ENCODE measurements around the gene ILF3. TPM values are rescaled to one million over a fixed set of nuclear protein-coding genes. Genes with fewer than 3 reads are reported as not detected.
"Not testable (repeated sequence)": the region's sequence is repeated elsewhere in the genome, so short reads cannot be mapped to it uniquely, and the experiment has no call there.

Gene ILF3
- total RNA-seq, 1 donor from 2014 or later = 861 TPM

DNA sequence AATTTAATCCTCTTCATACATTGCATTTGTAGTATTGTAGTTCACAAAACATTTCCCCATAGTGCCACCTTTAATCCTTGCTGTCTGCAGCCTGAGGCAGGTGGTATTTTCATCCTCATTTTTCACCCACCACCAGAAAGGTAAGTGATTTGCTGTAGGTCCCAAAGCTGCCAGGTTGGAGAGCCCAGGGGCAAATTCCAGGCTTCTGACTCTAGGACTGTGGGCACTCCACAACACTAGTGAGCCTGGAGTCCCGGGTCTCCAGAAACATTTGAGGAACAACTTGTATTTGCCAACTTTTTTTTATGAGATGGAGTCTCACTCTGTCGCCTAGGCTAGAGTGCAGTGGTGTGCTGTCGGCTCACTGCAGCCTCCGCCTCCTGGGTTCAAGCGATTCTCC lies 6.2 kb downstream of the ILF3 start:
- no peak for DNase-seq (ENCODE audit: low read depth, low spot score)
- no peak overlapping the region for H3K27ac Mint-ChIP-seq (ENCODE audit: unreplicated experiment)
- peaks cover 43% of the 10 kb centered on the region for H3K4me1 Mint-ChIP-seq
- H3K4me3 Mint-ChIP-seq = peak overlapping the region; percentile 85
- TF ChIP-seq, protein P1, sequence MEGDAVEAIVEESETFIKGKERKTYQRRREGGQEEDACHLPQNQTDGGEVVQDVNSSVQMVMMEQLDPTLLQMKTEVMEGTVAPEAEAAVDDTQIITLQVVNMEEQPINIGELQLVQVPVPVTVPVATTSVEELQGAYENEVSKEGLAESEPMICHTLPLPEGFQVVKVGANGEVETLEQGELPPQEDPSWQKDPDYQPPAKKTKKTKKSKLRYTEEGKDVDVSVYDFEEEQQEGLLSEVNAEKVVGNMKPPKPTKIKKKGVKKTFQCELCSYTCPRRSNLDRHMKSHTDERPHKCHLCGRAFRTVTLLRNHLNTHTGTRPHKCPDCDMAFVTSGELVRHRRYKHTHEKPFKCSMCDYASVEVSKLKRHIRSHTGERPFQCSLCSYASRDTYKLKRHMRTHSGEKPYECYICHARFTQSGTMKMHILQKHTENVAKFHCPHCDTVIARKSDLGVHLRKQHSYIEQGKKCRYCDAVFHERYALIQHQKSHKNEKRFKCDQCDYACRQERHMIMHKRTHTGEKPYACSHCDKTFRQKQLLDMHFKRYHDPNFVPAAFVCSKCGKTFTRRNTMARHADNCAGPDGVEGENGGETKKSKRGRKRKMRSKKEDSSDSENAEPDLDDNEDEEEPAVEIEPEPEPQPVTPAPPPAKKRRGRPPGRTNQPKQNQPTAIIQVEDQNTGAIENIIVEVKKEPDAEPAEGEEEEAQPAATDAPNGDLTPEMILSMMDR (conservative IDR thresholded peaks at IDR 0.05) = no peak
- H3K36me3 Mint-ChIP-seq (ENCODE audit: low read depth) = peaks cover 34% of the 10 kb centered on the region
- no peaks in the 10 kb centered on the region for H3K9me3 Mint-ChIP-seq
- H3K27me3 Mint-ChIP-seq (ENCODE audit: low read depth) = peaks cover 26% of the 10 kb centered on the region

DNA sequence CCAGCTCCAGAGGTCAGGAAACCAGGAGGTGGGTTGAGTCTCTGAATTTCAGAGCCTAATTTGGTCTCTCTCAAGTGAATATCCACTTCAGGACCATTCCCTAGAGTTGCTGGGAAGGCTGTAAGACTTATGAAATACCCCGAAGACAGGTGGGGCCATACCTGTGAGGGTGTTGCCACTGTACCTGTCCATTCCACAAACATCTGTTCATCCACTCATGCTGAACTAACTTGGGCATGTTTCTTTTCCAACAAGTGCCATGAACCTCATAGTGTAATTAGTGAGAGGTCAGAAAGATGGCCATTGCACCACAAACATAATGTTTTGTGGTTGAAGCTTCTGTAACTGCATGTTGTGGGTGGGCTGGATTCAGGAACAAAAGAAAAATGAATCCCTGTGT lies 7.8 kb downstream of the ILF3 start:
- no peak overlapping the region for H3K27ac Mint-ChIP-seq (ENCODE audit: unreplicated experiment)
- H3K27me3 Mint-ChIP-seq (ENCODE audit: low read depth) = peaks cover 14% of the 10 kb centered on the region
- no peak for DNase-seq (ENCODE audit: low read depth, low spot score)
- TF ChIP-seq, protein P1 (conservative IDR thresholded peaks at IDR 0.05) = no peak
- H3K4me1 Mint-ChIP-seq = peaks cover 31% of the 10 kb centered on the region
- no peaks in the 10 kb centered on the region for H3K9me3 Mint-ChIP-seq
- peaks cover 20% of the 10 kb centered on the region for H3K36me3 Mint-ChIP-seq (ENCODE audit: low read depth)
- peak overlapping the region; percentile 75 for H3K4me3 Mint-ChIP-seq

DNA sequence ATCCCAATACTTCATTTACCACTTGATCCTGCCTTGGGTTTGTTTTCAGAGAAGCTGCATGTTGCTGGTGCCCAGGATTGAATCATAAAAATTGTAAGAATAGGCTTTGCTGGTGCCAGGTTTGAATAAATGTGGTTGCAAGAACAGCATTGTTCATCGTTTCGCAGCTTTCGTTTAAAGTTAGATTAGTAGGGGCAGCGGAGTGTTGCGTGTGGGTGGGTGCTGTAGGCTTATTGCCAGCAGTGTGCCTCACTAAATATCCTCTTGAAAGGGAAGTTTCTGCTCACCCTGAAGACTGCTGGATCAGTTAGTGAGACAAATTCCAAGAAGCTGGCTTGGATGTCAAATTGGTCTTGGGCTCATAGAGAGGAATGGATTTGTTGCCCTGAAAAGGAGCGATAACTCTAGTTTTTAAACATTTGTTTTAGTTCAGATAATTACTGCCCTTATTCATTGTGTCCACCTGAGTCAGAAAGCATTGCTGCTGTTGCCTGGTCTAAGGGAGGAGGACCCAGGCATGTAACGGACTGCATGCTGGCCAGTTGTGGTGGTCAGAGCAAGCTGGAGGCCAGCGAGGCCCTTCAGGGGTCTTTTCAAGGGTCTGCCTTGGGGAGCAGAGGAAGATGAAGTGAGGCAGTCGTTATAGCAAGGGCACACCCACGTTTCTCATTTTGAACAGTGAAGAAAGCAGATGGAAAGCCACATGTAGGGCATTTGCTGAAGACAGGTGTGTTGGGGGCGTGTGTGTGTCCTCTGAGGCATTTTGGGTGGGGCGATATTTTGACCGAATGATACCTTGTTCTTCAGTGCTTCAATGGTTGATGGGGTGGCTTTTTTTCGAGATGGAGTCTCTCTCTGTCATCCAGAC lies 8.5 kb downstream of the ILF3 start:
- peaks cover 11% of the 10 kb centered on the region for H3K27me3 Mint-ChIP-seq (ENCODE audit: low read depth)
- TF ChIP-seq, protein P1 (conservative IDR thresholded peaks at IDR 0.05) = no peak
- no peak for DNase-seq (ENCODE audit: low read depth, low spot score)
- no peaks in the 10 kb centered on the region for H3K9me3 Mint-ChIP-seq
- peaks cover 17% of the 10 kb centered on the region for H3K36me3 Mint-ChIP-seq (ENCODE audit: low read depth)
- no peak overlapping the region for H3K27ac Mint-ChIP-seq (ENCODE audit: unreplicated experiment)
- peak overlapping the region; percentile 75 for H3K4me3 Mint-ChIP-seq
- H3K4me1 Mint-ChIP-seq = peaks cover 30% of the 10 kb centered on the region

DNA sequence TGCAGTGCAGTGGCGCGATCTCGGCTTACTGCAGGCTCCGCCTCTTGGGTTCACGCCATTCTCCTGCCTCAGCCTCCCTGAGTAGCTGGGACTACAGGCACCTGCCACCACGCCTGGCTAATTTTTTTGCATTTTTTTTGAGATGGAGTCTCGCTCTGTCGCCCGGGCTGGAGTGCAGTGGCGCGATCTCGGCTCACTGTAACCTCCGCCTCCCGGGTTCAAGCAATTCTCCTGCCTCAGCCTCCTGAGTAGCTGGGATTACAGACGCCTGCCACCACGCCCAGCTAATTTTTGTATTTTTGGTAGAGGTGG lies 9.1 kb downstream of the ILF3 start:
- Mint-ChIP-seq H3K27me3 (ENCODE audit: low read depth) (peaks cover 11% of the 10 kb centered on the region), H3K4me1 (peaks cover 34% of the 10 kb centered on the region), H3K36me3 (ENCODE audit: low read depth) (peaks cover 18% of the 10 kb centered on the region), H3K4me3 (peak overlapping the region; percentile 44)
- H3K27ac Mint-ChIP-seq (ENCODE audit: unreplicated experiment); H3K9me3 Mint-ChIP-seq; DNase-seq (ENCODE audit: low read depth, low spot score): not testable (repeated sequence)

DNA sequence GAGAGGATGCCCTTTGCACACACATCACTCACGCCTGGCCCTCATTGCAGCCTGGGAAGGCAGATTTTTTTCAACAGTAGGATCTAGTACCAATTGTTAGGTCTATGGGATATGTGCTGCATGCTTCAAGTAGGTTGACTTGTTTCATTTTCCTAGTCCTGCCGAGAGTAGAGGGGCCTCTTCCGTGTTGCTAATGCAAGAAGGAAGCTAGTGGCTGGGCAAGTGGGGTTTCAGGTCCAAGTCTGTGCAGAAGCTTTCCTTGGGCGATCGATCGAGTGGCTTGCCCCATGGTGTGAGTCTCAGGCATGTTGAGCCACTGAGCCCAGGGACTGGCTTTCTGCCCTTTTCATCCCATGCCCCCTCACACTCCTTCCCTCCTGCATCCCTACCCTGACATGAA lies 13.7 kb downstream of the ILF3 start:
- TF ChIP-seq, protein P1 (conservative IDR thresholded peaks at IDR 0.05) = no peak
- no peaks in the 10 kb centered on the region for H3K9me3 Mint-ChIP-seq
- DNase-seq (ENCODE audit: low read depth, low spot score) = no peak
- peaks cover 11% of the 10 kb centered on the region for H3K36me3 Mint-ChIP-seq (ENCODE audit: low read depth)
- H3K27me3 Mint-ChIP-seq (ENCODE audit: low read depth) = peaks cover under 1% of the 10 kb centered on the region
- H3K27ac Mint-ChIP-seq (ENCODE audit: unreplicated experiment) = no peak overlapping the region
- H3K4me1 Mint-ChIP-seq = peaks cover 19% of the 10 kb centered on the region
- no peak overlapping the region for H3K4me3 Mint-ChIP-seq

DNA sequence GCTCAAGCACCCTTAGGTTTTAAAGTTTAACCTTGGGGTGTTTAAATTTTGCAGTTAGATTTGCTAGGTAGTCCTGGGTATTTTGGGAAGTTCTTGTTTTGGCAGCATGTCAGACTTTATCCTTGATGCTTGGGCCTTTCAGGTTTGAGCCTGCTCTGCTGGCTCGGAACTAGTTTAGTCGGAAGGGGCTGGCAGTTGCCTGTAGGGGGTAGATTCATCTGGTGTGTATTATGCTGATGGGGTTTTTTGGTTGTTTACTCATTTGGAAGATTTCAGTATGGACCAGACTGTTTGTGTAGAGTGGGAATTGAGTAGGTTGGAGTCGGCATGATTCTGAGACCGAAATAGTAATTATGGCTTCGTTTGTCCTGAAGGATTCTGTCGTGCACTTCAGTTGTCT lies 15.1 kb downstream of the ILF3 start:
- H3K27ac Mint-ChIP-seq (ENCODE audit: unreplicated experiment) = peak overlapping the region; percentile 60
- H3K36me3 Mint-ChIP-seq (ENCODE audit: low read depth) = peaks cover 13% of the 10 kb centered on the region
- H3K4me3 Mint-ChIP-seq = no peak overlapping the region
- H3K27me3 Mint-ChIP-seq (ENCODE audit: low read depth) = no peaks in the 10 kb centered on the region
- TF ChIP-seq, protein P1 (conservative IDR thresholded peaks at IDR 0.05) = no peak
- H3K4me1 Mint-ChIP-seq = peaks cover 18% of the 10 kb centered on the region
- no peaks in the 10 kb centered on the region for H3K9me3 Mint-ChIP-seq
- no peak for DNase-seq (ENCODE audit: low read depth, low spot score)
